ENCODE measurements around the gene MAD1L1.
"Not testable (repeated sequence)": the region's sequence is repeated elsewhere in the genome, so short reads cannot be mapped to it uniquely, and the experiment has no call there.

MAD1L1 gene

DNA sequence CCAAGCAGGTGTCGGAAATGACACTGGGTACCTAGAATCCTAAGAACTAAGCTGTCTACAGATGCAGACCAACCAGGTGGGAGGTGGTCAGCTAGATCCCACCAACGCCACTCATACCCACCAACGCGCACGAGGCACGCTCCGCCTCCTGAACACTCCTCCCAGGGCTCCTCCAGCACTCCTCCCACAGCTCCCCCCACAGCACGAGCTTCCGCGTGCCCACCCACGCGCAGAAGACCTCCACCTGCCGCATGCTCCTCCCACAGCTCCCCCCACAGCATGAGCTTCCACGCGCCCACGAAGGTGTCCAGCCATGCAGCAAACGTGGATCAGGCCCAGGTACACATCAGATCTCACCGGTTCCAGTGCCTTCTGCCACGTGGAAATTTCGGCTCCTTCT is 196.0 kb downstream of the MAD1L1 start:
- no peaks in the 10 kb centered on the region for H3K9me3 ChIP-seq (ENCODE audit: insufficient read depth, low read depth, low read length)
- H3K27me3 ChIP-seq (ENCODE audit: insufficient read depth, low read length): no peaks in the 10 kb centered on the region
- no peak overlapping the region for H3K27ac ChIP-seq (ENCODE audit: low read depth, low read length)
- 95% methylated on average over 20 of the region's 20 CpGs for WGBS
- no peaks in the 10 kb centered on the region for H3K36me3 ChIP-seq (ENCODE audit: insufficient read depth, low read length)
- H3K4me3 ChIP-seq (ENCODE audit: low read length): no peak overlapping the region
- H3K9ac ChIP-seq (ENCODE audit: low read depth, low read length): no peak overlapping the region
- H3K4me1 ChIP-seq (ENCODE audit: insufficient read depth, low read length): 0 out of 2 replicates have a peak, but pooled peaks cover 7% of the 10 kb centered on the region

DNA sequence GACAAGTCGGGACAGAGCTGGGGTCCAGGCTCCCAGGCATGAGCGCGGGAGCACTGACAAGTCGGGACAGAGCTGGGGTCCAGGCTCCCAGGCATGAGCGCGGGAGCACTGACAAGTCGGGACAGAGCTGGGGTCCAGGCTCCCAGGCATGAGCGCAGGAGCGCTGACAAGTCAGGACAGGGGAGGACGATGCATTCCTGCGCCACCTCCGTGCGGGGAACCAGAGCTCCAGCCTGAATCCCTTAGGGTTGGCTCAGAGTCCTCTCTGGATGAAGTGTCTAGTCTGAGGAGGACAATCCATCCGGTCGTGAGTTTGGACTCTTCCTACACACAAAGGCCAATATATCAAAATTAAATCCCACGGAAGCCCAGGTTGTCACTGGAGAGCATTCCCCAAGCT is 196.5 kb downstream of the MAD1L1 start:
- H3K4me1 ChIP-seq (ENCODE audit: insufficient read depth, low read length); H3K9ac ChIP-seq (ENCODE audit: low read depth, low read length); H3K36me3 ChIP-seq (ENCODE audit: insufficient read depth, low read length); H3K27me3 ChIP-seq (ENCODE audit: insufficient read depth, low read length); H3K9me3 ChIP-seq (ENCODE audit: insufficient read depth, low read depth, low read length); H3K27ac ChIP-seq (ENCODE audit: low read depth, low read length); H3K4me3 ChIP-seq (ENCODE audit: low read length): not testable (repeated sequence)
- 91% methylated on average over 12 of the region's 16 CpGs for WGBS

DNA sequence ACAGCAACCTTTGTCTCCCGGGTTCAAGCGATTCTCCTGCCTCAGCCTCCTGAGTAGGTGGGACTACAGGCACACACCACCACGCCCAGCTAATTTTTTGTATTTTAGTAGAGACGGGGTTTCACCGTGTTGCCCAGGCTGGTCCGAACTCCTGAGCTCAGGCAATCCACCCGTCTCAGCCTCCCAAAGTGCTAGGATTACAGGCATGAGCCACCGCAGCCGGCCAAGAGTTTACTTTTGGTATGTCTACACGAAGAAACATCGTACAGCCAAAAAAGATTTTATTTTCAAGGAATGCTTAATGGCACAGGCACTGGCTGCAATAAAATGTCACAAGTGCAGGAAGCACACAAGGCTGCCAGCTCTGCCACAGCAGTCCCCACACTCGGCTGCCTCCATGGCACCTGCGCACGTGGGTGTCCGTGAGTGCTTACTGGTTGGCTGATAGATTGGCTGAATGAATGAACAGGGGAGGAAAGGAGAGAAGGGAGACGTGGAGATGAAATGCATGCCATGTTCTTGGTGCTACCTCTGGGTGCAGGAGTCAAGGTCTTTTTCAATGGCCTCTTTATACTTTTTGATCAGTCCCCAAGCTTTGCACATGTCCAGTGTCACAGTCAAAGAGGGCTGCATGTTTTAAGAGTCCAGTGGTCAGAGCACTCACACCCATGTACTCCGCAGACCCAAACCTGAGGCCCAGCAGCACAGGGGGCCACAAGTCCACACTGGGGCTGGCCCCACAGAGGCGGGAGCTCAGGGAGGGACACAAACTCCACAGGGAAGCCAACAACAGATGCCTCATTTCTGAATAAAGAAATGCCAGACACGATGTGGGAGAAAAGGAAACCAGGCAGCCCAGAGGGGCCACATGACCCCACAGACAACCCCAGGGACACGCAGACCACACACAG is 198.2 kb downstream of the MAD1L1 start:
- H3K27ac ChIP-seq (ENCODE audit: low read depth, low read length): no peak overlapping the region
- 96% methylated on average over 20 of the region's 20 CpGs for WGBS
- no peaks in the 10 kb centered on the region for H3K36me3 ChIP-seq (ENCODE audit: insufficient read depth, low read length)
- H3K4me3 ChIP-seq (ENCODE audit: low read length): no peak overlapping the region
- no peaks in the 10 kb centered on the region for H3K9me3 ChIP-seq (ENCODE audit: insufficient read depth, low read depth, low read length)
- no peaks in the 10 kb centered on the region for H3K27me3 ChIP-seq (ENCODE audit: insufficient read depth, low read length)
- no peak overlapping the region for H3K9ac ChIP-seq (ENCODE audit: low read depth, low read length)
- H3K4me1 ChIP-seq (ENCODE audit: insufficient read depth, low read length): 0 out of 2 replicates have a peak, but pooled peaks cover 2% of the 10 kb centered on the region

DNA sequence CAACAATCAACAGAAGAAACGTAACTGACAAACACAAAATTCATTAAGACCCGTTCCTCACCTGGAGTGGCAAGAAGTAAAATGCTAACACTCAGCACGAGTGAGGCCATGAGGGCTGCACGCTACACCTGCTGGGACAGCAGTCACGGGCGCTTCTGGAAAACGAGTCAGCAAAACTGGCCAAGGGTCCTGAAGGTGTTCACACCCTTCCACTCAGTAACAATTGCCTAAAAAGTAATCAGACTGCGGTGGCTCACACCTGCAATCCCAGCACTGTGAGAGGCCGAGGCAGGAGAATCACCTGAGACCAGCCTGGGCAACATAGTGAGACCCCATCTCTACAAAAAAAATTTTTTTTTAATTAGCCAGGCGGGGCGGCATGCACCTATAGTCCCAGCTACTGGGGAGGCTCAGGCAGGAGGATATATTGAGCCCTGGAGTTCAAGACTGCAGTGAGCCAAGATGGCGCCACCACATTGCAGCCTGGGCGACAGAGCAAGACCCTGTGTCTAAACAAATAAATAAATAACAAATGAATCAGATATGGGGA is 199.1 kb downstream of the MAD1L1 start:
- Histone ChIP-seq H3K4me3 (ENCODE audit: low read length) (no peak overlapping the region), H3K27ac (ENCODE audit: low read depth, low read length) (no peak overlapping the region; the same call in 1 of the 2 replicates), H3K36me3 (ENCODE audit: insufficient read depth, low read length) (no peaks in the 10 kb centered on the region), H3K9me3 (ENCODE audit: insufficient read depth, low read depth, low read length) (peaks cover 2% of the 10 kb centered on the region; the same call in 1 of the 2 replicates), H3K9ac (ENCODE audit: low read depth, low read length) (no peak overlapping the region), H3K4me1 (ENCODE audit: insufficient read depth, low read length) (0 out of 2 replicates have a peak, but pooled peaks cover 2% of the 10 kb centered on the region), H3K27me3 (ENCODE audit: insufficient read depth, low read length) (no peaks in the 10 kb centered on the region)
- WGBS: 92% methylated on average over 12 of the region's 13 CpGs

DNA sequence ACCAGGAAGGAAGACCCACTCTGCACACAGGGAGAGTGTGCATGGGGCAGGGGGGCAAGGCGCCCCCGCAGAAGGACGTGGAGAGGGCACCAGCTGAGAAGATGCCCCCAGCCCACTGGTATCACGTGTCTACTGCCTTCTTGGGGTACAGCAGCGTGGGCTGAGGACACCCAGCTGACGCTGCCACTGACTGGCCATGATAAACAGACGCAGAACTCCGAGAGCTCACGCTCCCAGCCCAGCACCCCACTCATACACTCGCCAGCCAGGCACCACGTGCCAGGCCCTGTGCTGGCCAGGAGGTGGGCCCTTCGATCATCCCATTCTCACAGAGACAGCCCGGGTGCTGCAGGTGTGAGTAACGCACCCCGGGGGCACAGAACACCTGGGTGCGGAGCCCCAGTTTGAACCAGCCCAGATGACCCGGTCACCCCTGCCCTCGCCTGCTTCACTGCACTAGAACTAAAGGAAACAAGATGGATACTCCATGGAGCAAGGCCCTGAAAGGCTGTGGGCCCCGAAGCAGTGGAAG is 199.8 kb downstream of the MAD1L1 start:
- Histone ChIP-seq H3K9ac (ENCODE audit: low read depth, low read length) (peak overlapping the region; percentile 44; the same call in 1 of the 2 replicates), H3K4me1 (ENCODE audit: insufficient read depth, low read length) (0 out of 2 replicates have a peak, but pooled peaks cover 2% of the 10 kb centered on the region), H3K27ac (ENCODE audit: low read depth, low read length) (peak overlapping the region; percentile 25; the same call in 1 of the 2 replicates), H3K9me3 (ENCODE audit: insufficient read depth, low read depth, low read length) (peaks cover 6% of the 10 kb centered on the region; the same call in 1 of the 2 replicates), H3K4me3 (ENCODE audit: low read length) (no peak overlapping the region), H3K36me3 (ENCODE audit: insufficient read depth, low read length) (no peaks in the 10 kb centered on the region), H3K27me3 (ENCODE audit: insufficient read depth, low read length) (no peaks in the 10 kb centered on the region)
- WGBS: 91% methylated on average over 19 of the region's 19 CpGs

DNA sequence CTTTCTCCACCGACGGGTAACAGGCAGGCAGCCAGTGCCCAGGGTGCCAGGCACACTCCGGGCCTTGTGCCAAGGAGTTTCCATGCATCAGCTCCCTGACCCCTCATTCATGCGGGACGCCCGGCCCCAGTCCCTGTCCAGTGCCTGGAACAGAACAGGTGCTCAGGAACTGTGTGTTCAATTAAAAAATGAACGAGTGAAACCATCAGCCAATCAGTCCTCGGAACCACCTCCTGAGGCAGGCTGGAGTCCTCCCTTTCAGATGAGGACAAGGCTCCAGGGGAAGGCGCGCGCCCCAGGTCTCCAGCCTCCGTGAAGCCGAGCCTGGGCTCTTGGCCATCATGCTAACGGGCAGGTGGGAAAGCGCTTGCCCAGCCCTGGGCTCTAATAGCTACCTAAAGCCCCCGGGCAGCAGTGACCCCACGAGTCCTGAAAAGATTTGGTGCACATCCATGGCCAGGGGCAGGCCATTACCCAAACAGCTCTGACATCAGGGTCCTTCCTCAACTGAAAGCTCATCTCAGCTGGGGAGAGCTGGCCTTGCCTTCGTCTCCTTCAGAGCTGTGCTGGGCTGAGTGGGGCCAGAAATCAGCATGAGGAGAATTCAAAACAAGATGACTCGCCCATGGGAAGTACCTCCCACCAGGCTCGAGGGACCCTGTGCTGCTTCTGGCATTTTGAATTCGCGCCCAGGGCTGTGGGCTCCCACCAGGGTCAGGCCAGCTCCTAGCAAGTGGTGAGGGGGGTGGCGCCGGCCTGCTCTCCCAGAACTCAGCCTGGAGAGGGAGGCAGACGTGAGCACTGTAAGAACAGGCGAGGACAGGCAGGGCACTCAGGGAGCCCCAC is 200.5 kb downstream of the MAD1L1 start:
- Histone ChIP-seq H3K36me3 (ENCODE audit: insufficient read depth, low read length) (no peaks in the 10 kb centered on the region), H3K4me1 (ENCODE audit: insufficient read depth, low read length) (0 out of 2 replicates have a peak, but pooled peaks cover 2% of the 10 kb centered on the region), H3K4me3 (ENCODE audit: low read length) (no peak overlapping the region), H3K9me3 (ENCODE audit: insufficient read depth, low read depth, low read length) (peaks cover 6% of the 10 kb centered on the region; the same call in 1 of the 2 replicates), H3K9ac (ENCODE audit: low read depth, low read length) (peak overlapping the region; percentile 44; the same call in 1 of the 2 replicates), H3K27ac (ENCODE audit: low read depth, low read length) (no peak overlapping the region), H3K27me3 (ENCODE audit: insufficient read depth, low read length) (no peaks in the 10 kb centered on the region)
- WGBS: 86% methylated on average over 26 of the region's 26 CpGs

DNA sequence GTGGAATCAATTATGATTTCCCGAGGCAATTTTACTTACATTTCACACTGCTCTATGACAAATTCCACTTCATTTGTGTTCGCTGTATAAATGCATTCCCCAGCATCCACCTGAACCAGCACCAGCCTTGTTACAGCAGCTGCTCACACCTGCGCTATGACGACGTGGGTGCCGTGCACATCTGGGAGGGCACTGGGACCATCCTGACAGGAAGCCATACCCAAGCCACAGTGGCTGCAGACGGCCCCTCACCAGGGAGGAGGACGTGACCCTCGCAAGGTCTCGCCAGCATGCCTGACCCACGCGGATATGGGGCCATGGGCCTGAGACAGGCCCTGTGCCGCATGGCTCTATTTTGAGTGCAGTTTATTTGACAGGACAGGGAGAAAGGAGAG is 201.3 kb downstream of the MAD1L1 start:
- no peak overlapping the region for H3K9ac ChIP-seq (ENCODE audit: low read depth, low read length)
- no peak overlapping the region for H3K27ac ChIP-seq (ENCODE audit: low read depth, low read length)
- 93% methylated on average over 13 of the region's 13 CpGs for WGBS

DNA sequence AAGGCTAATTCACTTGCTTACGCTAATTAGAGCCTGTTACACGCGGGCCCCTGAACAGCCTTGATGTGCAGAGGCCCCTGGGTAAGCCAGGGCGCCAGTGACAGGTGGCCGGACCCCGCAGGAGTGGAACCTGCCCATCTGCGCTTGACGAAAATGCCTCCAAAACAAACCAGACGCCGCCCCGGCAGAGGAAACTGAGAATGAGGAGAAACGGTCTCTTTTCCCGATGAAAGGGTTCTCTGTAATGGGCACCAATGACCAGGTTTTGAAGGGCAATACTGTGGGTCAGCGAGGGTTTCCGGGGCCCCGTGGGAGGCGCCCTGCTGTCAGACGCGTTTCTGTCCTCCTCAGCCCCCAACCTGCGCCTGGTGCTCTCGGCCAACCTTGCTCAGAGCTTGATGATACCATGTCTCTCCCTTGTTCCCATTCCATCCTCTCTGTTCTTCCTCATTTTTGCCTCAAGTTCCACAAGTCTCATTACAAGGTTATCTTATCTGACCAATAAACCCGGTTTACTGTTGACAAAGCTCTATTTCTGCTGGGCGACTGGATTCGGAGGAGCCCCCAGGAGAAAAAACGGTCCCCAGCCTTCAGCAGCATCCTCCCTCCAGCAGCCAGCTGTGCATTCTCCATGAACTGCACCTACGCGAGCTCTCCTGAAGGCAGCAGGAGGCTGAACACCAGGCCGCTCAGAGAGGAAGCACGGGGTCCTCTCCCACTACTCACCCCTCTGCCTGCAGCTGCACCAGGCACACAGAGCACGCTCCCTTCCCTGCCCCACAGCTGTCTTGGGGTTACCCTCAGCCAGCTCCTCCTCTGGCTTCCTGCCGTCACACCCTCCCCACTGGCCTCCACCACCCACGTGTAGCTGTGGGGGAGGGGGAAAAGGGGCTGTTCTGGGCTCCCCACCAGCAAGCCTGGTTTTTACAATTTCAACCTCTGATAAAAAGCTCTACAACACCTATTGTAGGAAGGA is 202.0 kb downstream of the MAD1L1 start:
- Histone ChIP-seq H3K27ac (ENCODE audit: low read depth, low read length) (no peak overlapping the region), H3K27me3 (ENCODE audit: insufficient read depth, low read length) (no peaks in the 10 kb centered on the region), H3K9ac (ENCODE audit: low read depth, low read length) (no peak overlapping the region), H3K4me1 (ENCODE audit: insufficient read depth, low read length) (0 out of 2 replicates have a peak, but pooled peaks cover 2% of the 10 kb centered on the region), H3K4me3 (ENCODE audit: low read length) (no peak overlapping the region), H3K36me3 (ENCODE audit: insufficient read depth, low read length) (no peaks in the 10 kb centered on the region), H3K9me3 (ENCODE audit: insufficient read depth, low read depth, low read length) (peaks cover 17% of the 10 kb centered on the region; the same call in 1 of the 2 replicates)
- WGBS: 92% methylated on average over 30 of the region's 32 CpGs

More for the DNA sequence above, 201.3 kb downstream of the MAD1L1 start:
- H3K4me3 ChIP-seq (ENCODE audit: low read length): no peak overlapping the region
- H3K4me1 ChIP-seq (ENCODE audit: insufficient read depth, low read length): 0 out of 2 replicates have a peak, but pooled peaks cover 2% of the 10 kb centered on the region
- H3K36me3 ChIP-seq (ENCODE audit: insufficient read depth, low read length): no peaks in the 10 kb centered on the region
- no peaks in the 10 kb centered on the region for H3K27me3 ChIP-seq (ENCODE audit: insufficient read depth, low read length)
- H3K9me3 ChIP-seq (ENCODE audit: insufficient read depth, low read depth, low read length): peaks cover 10% of the 10 kb centered on the region; the same call in 1 of the 2 replicates

DNA sequence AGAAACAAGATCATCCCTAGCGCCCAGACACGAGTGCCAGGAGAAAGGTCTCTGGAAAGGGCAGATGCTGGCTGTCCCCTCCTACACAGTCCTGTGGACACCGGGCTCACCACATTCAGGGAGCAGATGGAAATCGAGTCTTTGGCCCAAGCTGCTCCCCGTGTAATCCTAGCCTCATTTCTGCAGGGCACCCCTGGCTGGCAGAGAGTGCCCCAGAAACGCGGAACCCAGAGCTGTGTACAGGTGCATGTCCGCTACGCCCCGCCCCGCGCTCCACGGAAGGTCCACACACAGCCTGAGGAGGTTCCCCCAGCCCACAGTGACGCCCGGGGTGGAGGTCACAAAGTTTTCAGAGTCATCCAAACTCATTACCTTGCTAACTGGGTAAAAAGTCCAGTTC is 202.8 kb downstream of the MAD1L1 start:
- Histone ChIP-seq H3K9ac (ENCODE audit: low read depth, low read length) (no peak overlapping the region), H3K27me3 (ENCODE audit: insufficient read depth, low read length) (no peaks in the 10 kb centered on the region), H3K4me1 (ENCODE audit: insufficient read depth, low read length) (0 out of 2 replicates have a peak, but pooled peaks cover 2% of the 10 kb centered on the region), H3K36me3 (ENCODE audit: insufficient read depth, low read length) (no peaks in the 10 kb centered on the region; the same call in 1 of the 2 replicates), H3K9me3 (ENCODE audit: insufficient read depth, low read depth, low read length) (peaks cover 25% of the 10 kb centered on the region; the same call in 1 of the 2 replicates), H3K27ac (ENCODE audit: low read depth, low read length) (no peak overlapping the region), H3K4me3 (ENCODE audit: low read length) (no peak overlapping the region)
- 97% methylated on average over 15 of the region's 15 CpGs for WGBS

Data from HUES64 (cell line).